Measurements from ENCODE around the gene MLYCD. TPM values are rescaled to one million over a fixed set of nuclear protein-coding genes. Genes with fewer than 3 reads are reported as not detected.

MLYCD gene
- total RNA-seq, 4 donors from 2014 or later, result 10.8 to 20.2 (median 13.7) TPM

GRCh38 chr16:83958846-83959565 is 60.1 kb downstream of the MLYCD start:
- in situ Hi-C loops (cut with MboI; ENCODE audit: low pct_ligation_motif_present in 1 of 4, low pct_unique_long_range_greater_than_20kb in 1 of 4, low sequenced_read_pairs in 3 of 4), result loop anchor here in 3 of 4 donors (25.0 kb wide), 3 partner anchors 103 to 528 kb away; partner anchors contain the start of genes ADAD2 (in 1 of the 3) and TAF1C (in 1 of the 3)
- peaks cover 0 to 4% (median 0%) of the 10 kb centered on the region in 4 donors for H3K36me3 ChIP-seq
- intact Hi-C loops (cut with DNase I; ENCODE audit: low total_unique reads), result loop anchor here (10.0 kb wide), 1 partner anchor 134 kb away; no protein-coding TSS in a partner anchor
- no peak overlapping the region for H3K27ac ChIP-seq
- peaks cover 0 to 14% (median 7%) of the 10 kb centered on the region in 4 donors for H3K4me1 ChIP-seq
- TF ChIP-seq CTCF (IDR thresholded peaks at IDR 0.05), result no peak
- no peak for TF ChIP-seq POLR2A (IDR thresholded peaks at IDR 0.05)
- no peak for TF ChIP-seq POLR2AphosphoS5 (IDR thresholded peaks at IDR 0.05)
- TF ChIP-seq EP300 (IDR thresholded peaks at IDR 0.05; ENCODE audit: low read depth), result no peak
- H3K9me3 ChIP-seq, result no peaks in the 10 kb centered on the region
- DNase-seq, result no peak
- H3K4me3 ChIP-seq, result no peak overlapping the region
- 78 to 82% methylated on average over 7 to 21 of the region's 21 CpGs for WGBS, 2 donors (ENCODE audit: low coverage in 1 of 2)
- no peaks in the 10 kb centered on the region for H3K27me3 ChIP-seq

- in situ Hi-C loops (cut with MboI; ENCODE audit: low pct_ligation_motif_present in 1 of 4, low pct_unique_long_range_greater_than_20kb in 1 of 4, low sequenced_read_pairs in 3 of 4) (loop anchor here in 3 of 4 donors (25.0 kb wide), 3 partner anchors 102 to 527 kb away; partner anchors contain the start of genes ADAD2 (in 1 of the 3) and TAF1C (in 1 of the 3)), intact Hi-C loops (cut with DNase I; ENCODE audit: low total_unique reads) (loop anchor here (5.0 to 10.0 kb wide), 2 partner anchors 102 to 135 kb away; no protein-coding TSS in a partner anchor)
- TF ChIP-seq POLR2AphosphoS5 (IDR thresholded peaks at IDR 0.05) (no peak), EP300 (IDR thresholded peaks at IDR 0.05; ENCODE audit: low read depth) (no peak), CTCF (IDR thresholded peaks at IDR 0.05) (no peak), POLR2A (IDR thresholded peaks at IDR 0.05) (no peak)
- H3K4me3 ChIP-seq, result no peak overlapping the region
- no peak overlapping the region for H3K27ac ChIP-seq
- WGBS, 2 donors (ENCODE audit: low coverage in 1 of 2), result 83% methylated on average over 12 of the region's 12 CpGs; no CpG with 5 or more reads in 1 of the 2 donors
- peaks cover 0 to 4% (median 0%) of the 10 kb centered on the region in 4 donors for H3K36me3 ChIP-seq
- peaks cover 0 to 5% (median under 1%) of the 10 kb centered on the region in 4 donors for H3K4me1 ChIP-seq
- no peaks in the 10 kb centered on the region for H3K27me3 ChIP-seq
- DNase-seq, result no peak
- H3K9me3 ChIP-seq, result no peaks in the 10 kb centered on the region
Observed at GRCh38 chr16:83959656-83960434, 60.9 kb downstream of the MLYCD start.

GRCh38 chr16:83960521-83961249 is 61.8 kb downstream of the MLYCD start:
- Histone ChIP-seq H3K36me3 (peaks cover 0 to 4% (median 0%) of the 10 kb centered on the region in 4 donors), H3K9me3 (no peaks in the 10 kb centered on the region), H3K4me1 (no peaks in the 10 kb centered on the region), H3K4me3 (no peak overlapping the region), H3K27ac (no peak overlapping the region), H3K27me3 (no peaks in the 10 kb centered on the region)
- WGBS, 2 donors (ENCODE audit: low coverage in 1 of 2), result 87 to 91% methylated on average over 3 to 29 of the region's 29 CpGs
- TF ChIP-seq POLR2AphosphoS5 (IDR thresholded peaks at IDR 0.05), result no peak
- no peak for TF ChIP-seq CTCF (IDR thresholded peaks at IDR 0.05)
- no peak for TF ChIP-seq POLR2A (IDR thresholded peaks at IDR 0.05)
- no peak for DNase-seq
- intact Hi-C loops (cut with DNase I; ENCODE audit: low total_unique reads) (loop anchor here (5.0 kb wide), 1 partner anchor 102 kb away; no protein-coding TSS in a partner anchor), in situ Hi-C loops (cut with MboI; ENCODE audit: low pct_ligation_motif_present in 1 of 4, low pct_unique_long_range_greater_than_20kb in 1 of 4, low sequenced_read_pairs in 3 of 4) (loop anchor here in 3 of 4 donors (25.0 kb wide), 3 partner anchors 102 to 527 kb away; partner anchors contain the start of genes ADAD2 (in 1 of the 3) and TAF1C (in 1 of the 3))
